Keratinocyte (primary cell): ENCODE data around the gene CLDN9. TPM values are rescaled to one million over a fixed set of nuclear protein-coding genes. Genes with fewer than 3 reads are reported as not detected.

Experiments
- DNase-seq: peaks from one replicate; pipeline ENCODE4 v3.0.0-alpha.2; 2011; ENCODE audit warnings: low read depth, missing footprints, low spot score
- FAIRE-seq: peaks from 2 replicates; lab custom pipeline; 2011; peaks lifted over from hg19 to GRCh38; lab: Jason Lieb, UNC
- H2AFZ ChIP-seq: 2 replicates; pipeline ENCODE4 v1.6.0; 2012; ENCODE audit warnings: low read length, control low read depth, inconsistent platforms; ENCODE audit not compliant: control insufficient read depth
- H3K27ac ChIP-seq: 2 replicates; pipeline ENCODE4 v1.5.1; 2011; ENCODE audit warnings: low read length; ENCODE audit not compliant: control insufficient read depth, insufficient read depth
- H3K27me3 ChIP-seq: 3 replicates; pipeline ENCODE4 v1.6.0; 2011; ENCODE audit warnings: low read length; ENCODE audit not compliant: control insufficient read depth, insufficient read depth; ENCODE audit errors: extremely low read depth
- H3K36me3 ChIP-seq, 2 experiments: 2 replicates in 1 of 2; 3 replicates in 1 of 2; pipeline ENCODE4 v1.5.1; 2011; ENCODE audit warnings: low read length in 2 of 2, mild to moderate bottlenecking in 1 of 2; ENCODE audit not compliant: control insufficient read depth in 2 of 2, insufficient read depth in 2 of 2; ENCODE audit errors: extremely low read depth in 1 of 2
- H3K4me1 ChIP-seq: 3 replicates; pipeline ENCODE4 v1.5.1; 2011; ENCODE audit warnings: low read length; ENCODE audit not compliant: control insufficient read depth, insufficient read depth; ENCODE audit errors: extremely low read depth
- H3K4me2 ChIP-seq: 3 replicates; pipeline ENCODE4 v1.6.0; 2011; ENCODE audit warnings: low read depth, low read length; ENCODE audit not compliant: control insufficient read depth, insufficient read depth; ENCODE audit errors: extremely low read depth
- H3K4me3 ChIP-seq, 3 experiments: fragments of 200-600 bp in 1 of 3; sonication (generic) in 1 of 3; 2 replicates in 2 of 3; 3 replicates in 1 of 3; pipeline ENCODE4 v1.5.1; 2011 to 2016; ENCODE audit warnings: low read length in 3 of 3, mild to moderate bottlenecking in 3 of 3, control low read depth in 2 of 3, inconsistent platforms in 1 of 3, low read depth in 1 of 3, mixed read lengths in 1 of 3, mixed run types in 1 of 3, moderate library complexity in 1 of 3; ENCODE audit not compliant: control insufficient read depth in 2 of 3, insufficient read depth in 2 of 3; ENCODE audit errors: extremely low read depth in 1 of 3
- H3K79me2 ChIP-seq: 2 replicates; pipeline ENCODE4 v1.6.0; 2012; ENCODE audit warnings: low read length; ENCODE audit not compliant: control insufficient read depth, insufficient read depth
- H3K9ac ChIP-seq: 3 replicates; pipeline ENCODE4 v1.6.0; 2011; ENCODE audit warnings: low read length; ENCODE audit not compliant: control insufficient read depth, insufficient read depth; ENCODE audit errors: extremely low read depth
- H3K9me1 ChIP-seq: 3 replicates; pipeline ENCODE4 v1.6.0; 2011; ENCODE audit warnings: low read length; ENCODE audit not compliant: control insufficient read depth, insufficient read depth; ENCODE audit errors: extremely low read depth
- H3K9me3 ChIP-seq: 2 replicates; pipeline ENCODE4 v1.5.1; 2012; ENCODE audit warnings: low read depth, low read length; ENCODE audit not compliant: control insufficient read depth
- H4K20me1 ChIP-seq: 3 replicates; pipeline ENCODE4 v1.6.0; 2011; ENCODE audit warnings: low read length; ENCODE audit not compliant: control insufficient read depth, insufficient read depth; ENCODE audit errors: extremely low read depth
- CTCF ChIP-seq, 3 experiments: IDR thresholded peaks in 1 of 3; conservative IDR thresholded peaks in 1 of 3; optimal IDR thresholded peaks in 1 of 3; 2 replicates in 2 of 3; 3 replicates in 1 of 3; pipeline versions ENCODE3 to v1.5.1; 2011; ENCODE audit warnings: low read length in 3 of 3, mild to moderate bottlenecking in 3 of 3, moderate library complexity in 2 of 3, control low read depth in 1 of 3, inconsistent platforms in 1 of 3; ENCODE audit not compliant: insufficient read depth in 2 of 3; ENCODE audit errors: extremely low read depth in 1 of 3
- EZH2 ChIP-seq: IDR thresholded peaks from one replicate; pipeline ENCODE4 v1.6.1; 2012; ENCODE audit warnings: inconsistent platforms, mild to moderate bottlenecking, low read length, moderate library complexity
- dilution Hi-C: fragments of 300-500 bp; cut with MboI; formaldehyde crosslinking; loops from one replicate; pipeline ENCODE4 v1.7.0; 2020; ENCODE audit warnings: low sequenced_read_pairs; ENCODE audit not compliant: extremely low pct_ligation_motif_present
- polyA plus RNA-seq, 5 experiments: library from polyadenylated mRNA; depleted of rRNA in 3 of 5; stranded (reverse) in 3 of 5; stranded (forward) in 1 of 5; unstranded in 1 of 5; fragments of >200 nt; gene quantifications; 1 replicate in 1 of 5; 2 replicates in 3 of 5; 3 replicates in 1 of 5; pipeline versions ENCODE4 v1.2.1 to v1.2.3, GENCODE V29; 2011 to 2012; ENCODE audit warnings: missing spikeins in 2 of 5, low read depth in 1 of 5, low replicate concordance in 1 of 5

The CLDN9 gene
- polyA plus RNA-seq, 1 donor (not counting 4 experiments of a cell fraction or from before 2014, with no cell fraction given) = not detected

- no peak overlapping the region for H3K4me2 ChIP-seq
- TF ChIP-seq EZH2 = no peak
- TF ChIP-seq CTCF (optimal IDR thresholded peaks at IDR 0.05 in 1 of 3, IDR thresholded peaks at IDR 0.05 in 1 of 3, conservative IDR thresholded peaks at IDR 0.05 in 1 of 3; ENCODE audit: extremely low read depth in 1 of 3, insufficient read depth in 2 of 3, low read length in 3 of 3) = no peak
- no peak overlapping the region for H3K4me3 ChIP-seq
- H3K79me2 ChIP-seq = no peaks in the 10 kb centered on the region
- no peak overlapping the region for H3K27ac ChIP-seq
- H3K9ac ChIP-seq = no peak overlapping the region
- no peaks in the 10 kb centered on the region for H3K27me3 ChIP-seq
- H3K9me3 ChIP-seq = no peaks in the 10 kb centered on the region
- no peaks in the 10 kb centered on the region for H4K20me1 ChIP-seq
- H3K36me3 ChIP-seq = no peaks in the 10 kb centered on the region
- DNase-seq (no peak), FAIRE-seq (no peak)
- H3K9me1 ChIP-seq = no peaks in the 10 kb centered on the region
- dilution Hi-C loops = no loop called here
- peaks cover 29% of the 10 kb centered on the region for H3K4me1 ChIP-seq
- no peak overlapping the region for H2AFZ ChIP-seq
Observed at GRCh38 chr16:2987286-2987685, 25.4 kb upstream of the CLDN9 start.

- Histone ChIP-seq H4K20me1 (no peaks in the 10 kb centered on the region), H3K4me3 (no peak overlapping the region), H3K36me3 (no peaks in the 10 kb centered on the region), H3K9me1 (no peaks in the 10 kb centered on the region), H3K27me3 (no peaks in the 10 kb centered on the region), H2AFZ (no peak overlapping the region), H3K4me1 (peaks cover 34% of the 10 kb centered on the region), H3K9me3 (no peaks in the 10 kb centered on the region), H3K4me2 (no peak overlapping the region), H3K79me2 (no peaks in the 10 kb centered on the region), H3K27ac (no peak overlapping the region), H3K9ac (no peak overlapping the region)
- FAIRE-seq = no peak
- no peak for DNase-seq
- dilution Hi-C loops = no loop called here
- TF ChIP-seq CTCF (optimal IDR thresholded peaks at IDR 0.05 in 1 of 3, IDR thresholded peaks at IDR 0.05 in 1 of 3, conservative IDR thresholded peaks at IDR 0.05 in 1 of 3; ENCODE audit: extremely low read depth in 1 of 3, insufficient read depth in 2 of 3, low read length in 3 of 3) (no peak), EZH2 (no peak)
Observed at GRCh38 chr16:2987833-2988232, 24.9 kb upstream of the CLDN9 start.
